ENCODE measurements around the gene PCDHB5. TPM values are rescaled to one million over a fixed set of nuclear protein-coding genes. Genes with fewer than 3 reads are reported as not detected.
"Not testable (repeated sequence)": the region's sequence is repeated elsewhere in the genome, so short reads cannot be mapped to it uniquely, and the experiment has no call there.

The PCDHB5 gene
- total RNA-seq, 1 experiment from 2014 or later = 2.9 TPM

DNA sequence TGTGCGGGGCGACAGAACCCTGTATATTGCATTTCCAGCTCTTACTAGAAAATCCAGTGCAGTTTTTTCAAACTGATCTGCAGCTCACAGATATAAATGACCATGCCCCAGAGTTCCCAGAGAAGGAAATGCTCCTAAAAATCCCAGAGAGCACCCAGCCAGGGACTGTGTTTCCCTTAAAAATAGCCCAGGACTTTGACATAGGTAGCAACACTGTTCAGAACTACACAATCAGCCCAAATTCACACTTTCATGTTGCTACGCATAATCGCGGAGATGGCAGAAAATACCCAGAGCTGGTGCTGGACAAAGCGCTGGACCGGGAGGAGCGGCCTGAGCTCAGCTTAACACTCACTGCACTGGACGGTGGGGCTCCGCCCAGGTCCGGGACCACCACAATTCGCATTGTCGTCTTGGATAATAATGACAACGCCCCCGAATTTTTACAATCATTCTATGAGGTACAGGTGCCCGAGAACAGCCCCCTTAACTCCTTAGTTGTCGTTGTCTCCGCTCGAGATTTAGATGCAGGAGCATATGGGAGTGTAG lies 786 bp downstream of the PCDHB5 start:
- Histone ChIP-seq H2BK5ac (ENCODE audit: insufficient read length, low read length) (no peak overlapping the region), H3K18ac (ENCODE audit: insufficient read length, low read depth, low read length) (no peak overlapping the region), H2BK120ac (ENCODE audit: low read depth, low read length, poor library complexity, severe bottlenecking) (peak overlapping the region; percentile 87), H4K5ac (ENCODE audit: insufficient read length, low read depth, low read length) (no peak overlapping the region), H3K4me1 (ENCODE audit: insufficient read depth, low read length) (no peaks in the 10 kb centered on the region), H3K4me2 (ENCODE audit: insufficient read depth, insufficient read length, low read length) (no peak overlapping the region), H2AFZ (ENCODE audit: low read length) (no peak overlapping the region), H4K91ac (ENCODE audit: insufficient read length, low read depth, low read length) (no peak overlapping the region), H3K27me3 (ENCODE audit: insufficient read depth, low read length) (no peaks in the 10 kb centered on the region), H3T11ph (ENCODE audit: low read length) (peak overlapping the region; percentile 84), H4K8ac (replicated peaks; ENCODE audit: insufficient read length, low read depth, low read length) (no peak overlapping the region), H3K23me2 (ENCODE audit: insufficient read length, low read depth, low read length, poor library complexity, severe bottlenecking) (peaks cover 6% of the 10 kb centered on the region), H3K9me3 (ENCODE audit: control insufficient read depth, low read depth, low read length) (no peaks in the 10 kb centered on the region), H2BK12ac (ENCODE audit: insufficient read length, low read depth, low read length) (no peak overlapping the region), H2AK5ac (ENCODE audit: insufficient read length, low read length) (no peak overlapping the region), H2BK15ac (ENCODE audit: low read depth, low read length) (no peak overlapping the region), H3K9ac (ENCODE audit: extremely low read depth, insufficient read length, low read length) (no peak overlapping the region), H3K56ac (ENCODE audit: insufficient read length, low read depth, low read length) (no peak overlapping the region), H2BK20ac (ENCODE audit: low read depth, low read length, poor library complexity, severe bottlenecking) (peak overlapping the region; percentile 78), H3K23ac (ENCODE audit: insufficient read length, low read depth, low read length) (no peak overlapping the region), H4K20me1 (ENCODE audit: control insufficient read depth, insufficient read depth, insufficient read length) (no peaks in the 10 kb centered on the region), H3K14ac (ENCODE audit: insufficient read depth, low read length) (peak overlapping the region; percentile 93; the same call in 1 of the 2 replicates), H3K4ac (ENCODE audit: low read depth, low read length) (no peak overlapping the region; the same call in 1 of the 2 replicates), H3K79me2 (ENCODE audit: insufficient read depth, low read length) (no peaks in the 10 kb centered on the region), H3K79me1 (ENCODE audit: insufficient read depth, low read depth, low read length, poor library complexity, severe bottlenecking) (no peaks in the 10 kb centered on the region), H3K27ac (ENCODE audit: insufficient read length, low read depth, low read length) (no peak overlapping the region)
- H3K9me3 Mint-ChIP-seq = peaks cover 43 to 55% of the 10 kb centered on the region in 2 experiments
- no CpG with 5 or more reads among the region's 19 CpGs for WGBS (ENCODE audit: extremely low coverage, insufficient read length, low lambda C conversion rate)
- TF ChIP-seq, protein P1, sequence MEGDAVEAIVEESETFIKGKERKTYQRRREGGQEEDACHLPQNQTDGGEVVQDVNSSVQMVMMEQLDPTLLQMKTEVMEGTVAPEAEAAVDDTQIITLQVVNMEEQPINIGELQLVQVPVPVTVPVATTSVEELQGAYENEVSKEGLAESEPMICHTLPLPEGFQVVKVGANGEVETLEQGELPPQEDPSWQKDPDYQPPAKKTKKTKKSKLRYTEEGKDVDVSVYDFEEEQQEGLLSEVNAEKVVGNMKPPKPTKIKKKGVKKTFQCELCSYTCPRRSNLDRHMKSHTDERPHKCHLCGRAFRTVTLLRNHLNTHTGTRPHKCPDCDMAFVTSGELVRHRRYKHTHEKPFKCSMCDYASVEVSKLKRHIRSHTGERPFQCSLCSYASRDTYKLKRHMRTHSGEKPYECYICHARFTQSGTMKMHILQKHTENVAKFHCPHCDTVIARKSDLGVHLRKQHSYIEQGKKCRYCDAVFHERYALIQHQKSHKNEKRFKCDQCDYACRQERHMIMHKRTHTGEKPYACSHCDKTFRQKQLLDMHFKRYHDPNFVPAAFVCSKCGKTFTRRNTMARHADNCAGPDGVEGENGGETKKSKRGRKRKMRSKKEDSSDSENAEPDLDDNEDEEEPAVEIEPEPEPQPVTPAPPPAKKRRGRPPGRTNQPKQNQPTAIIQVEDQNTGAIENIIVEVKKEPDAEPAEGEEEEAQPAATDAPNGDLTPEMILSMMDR (conservative IDR thresholded peaks at IDR 0.05) = no peak
- peaks cover 16 to 44% (median 20%) of the 10 kb centered on the region in 3 experiments for H3K36me3 Mint-ChIP-seq (ENCODE audit: insufficient read depth in 1 of 3, low read depth in 3 of 3)
- no peak for DNase-seq
- H3K27ac Mint-ChIP-seq = no peak overlapping the region
- H3K27me3 Mint-ChIP-seq (ENCODE audit: low read depth) = peaks cover 2% of the 10 kb centered on the region; the same call in 1 of the 2 replicates
- peaks cover 4 to 7% of the 10 kb centered on the region in 2 experiments; a peak in 2 of 4 replicates for H3K4me1 Mint-ChIP-seq
- H3K4me3 Mint-ChIP-seq = peak overlapping the region in 1 of 2 experiments; percentile 63; a peak in 2 of 5 replicates

DNA sequence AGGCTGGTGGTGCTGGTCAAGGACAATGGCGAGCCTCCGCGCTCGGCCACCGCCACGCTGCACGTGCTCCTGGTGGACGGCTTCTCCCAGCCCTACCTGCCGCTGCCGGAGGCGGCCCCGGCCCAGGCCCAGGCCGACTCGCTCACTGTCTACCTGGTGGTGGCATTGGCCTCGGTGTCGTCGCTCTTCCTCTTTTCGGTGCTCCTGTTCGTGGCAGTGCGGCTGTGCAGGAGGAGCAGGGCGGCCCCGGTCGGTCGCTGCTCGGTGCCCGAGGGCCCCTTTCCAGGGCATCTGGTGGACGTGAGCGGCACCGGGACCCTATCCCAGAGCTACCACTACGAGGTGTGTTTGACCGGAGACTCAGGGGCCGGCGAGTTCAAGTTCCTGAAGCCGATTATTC lies 2.3 kb downstream of the PCDHB5 start:
- H3K9ac ChIP-seq (ENCODE audit: extremely low read depth, insufficient read length, low read length); H2BK12ac ChIP-seq (ENCODE audit: insufficient read length, low read depth, low read length); H3K4me1 Mint-ChIP-seq; H3K4ac ChIP-seq (ENCODE audit: low read depth, low read length); H2BK15ac ChIP-seq (ENCODE audit: low read depth, low read length); H3K27me3 Mint-ChIP-seq (ENCODE audit: low read depth); H3K4me3 Mint-ChIP-seq; H3K27ac ChIP-seq (ENCODE audit: insufficient read length, low read depth, low read length); DNase-seq; H4K91ac ChIP-seq (ENCODE audit: insufficient read length, low read depth, low read length); H3K9me3 ChIP-seq (ENCODE audit: control insufficient read depth, low read depth, low read length); H3K23ac ChIP-seq (ENCODE audit: insufficient read length, low read depth, low read length); H4K5ac ChIP-seq (ENCODE audit: insufficient read length, low read depth, low read length); H3T11ph ChIP-seq (ENCODE audit: low read length); H3K23me2 ChIP-seq (ENCODE audit: insufficient read length, low read depth, low read length, poor library complexity, severe bottlenecking); H2BK120ac ChIP-seq (ENCODE audit: low read depth, low read length, poor library complexity, severe bottlenecking); H2AK5ac ChIP-seq (ENCODE audit: insufficient read length, low read length); H3K79me1 ChIP-seq (ENCODE audit: insufficient read depth, low read depth, low read length, poor library complexity, severe bottlenecking); H4K20me1 ChIP-seq (ENCODE audit: control insufficient read depth, insufficient read depth, insufficient read length); H3K18ac ChIP-seq (ENCODE audit: insufficient read length, low read depth, low read length); H3K79me2 ChIP-seq (ENCODE audit: insufficient read depth, low read length); H2BK5ac ChIP-seq (ENCODE audit: insufficient read length, low read length); H3K56ac ChIP-seq (ENCODE audit: insufficient read length, low read depth, low read length); H3K27me3 ChIP-seq (ENCODE audit: insufficient read depth, low read length); H3K27ac Mint-ChIP-seq; H2BK20ac ChIP-seq (ENCODE audit: low read depth, low read length, poor library complexity, severe bottlenecking); H2AFZ ChIP-seq (ENCODE audit: low read length); H4K8ac ChIP-seq (replicated peaks; ENCODE audit: insufficient read length, low read depth, low read length); H3K4me1 ChIP-seq (ENCODE audit: insufficient read depth, low read length); H3K4me2 ChIP-seq (ENCODE audit: insufficient read depth, insufficient read length, low read length); H3K14ac ChIP-seq (ENCODE audit: insufficient read depth, low read length): not testable (repeated sequence)
- Mint-ChIP-seq H3K36me3 (ENCODE audit: insufficient read depth in 1 of 3, low read depth in 3 of 3) (peaks cover 16 to 44% (median 20%) of the 10 kb centered on the region in 3 experiments), H3K9me3 (peaks cover 43 to 51% of the 10 kb centered on the region in 2 experiments)
- no CpG with 5 or more reads among the region's 34 CpGs for WGBS (ENCODE audit: extremely low coverage, insufficient read length, low lambda C conversion rate)

All from H9 (cell line).